HG03064 (cell line): ENCODE results near the gene ARAP2.

Experiments used
- ATAC-seq: cut with Tn5 transposase; IDR thresholded peaks from one replicate; pipeline ENCODE4 v1.9.1; 2021; ENCODE audit warnings: low read depth; ENCODE audit not compliant: unreplicated experiment

The ARAP2 gene

DNA sequence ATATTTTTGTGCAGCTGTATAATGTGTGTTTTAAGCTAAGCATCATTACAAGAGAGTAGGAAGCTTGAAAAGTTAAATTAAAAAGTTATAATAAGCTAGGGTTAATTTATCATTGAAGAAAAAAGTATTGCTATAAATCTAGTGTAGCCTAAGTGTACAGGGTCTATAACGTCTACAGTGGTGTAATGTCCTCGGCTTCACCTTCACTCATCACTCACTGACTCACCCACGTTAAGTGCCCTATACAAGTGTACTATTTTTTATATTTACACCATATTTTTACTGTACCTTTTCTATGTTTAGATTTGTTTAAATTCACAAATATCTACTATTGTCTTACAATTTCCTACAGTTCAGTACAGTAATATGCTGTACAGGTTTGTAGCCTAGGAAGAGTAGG lies 23.5 kb downstream of the ARAP2 start:
- no peak for ATAC-seq

DNA sequence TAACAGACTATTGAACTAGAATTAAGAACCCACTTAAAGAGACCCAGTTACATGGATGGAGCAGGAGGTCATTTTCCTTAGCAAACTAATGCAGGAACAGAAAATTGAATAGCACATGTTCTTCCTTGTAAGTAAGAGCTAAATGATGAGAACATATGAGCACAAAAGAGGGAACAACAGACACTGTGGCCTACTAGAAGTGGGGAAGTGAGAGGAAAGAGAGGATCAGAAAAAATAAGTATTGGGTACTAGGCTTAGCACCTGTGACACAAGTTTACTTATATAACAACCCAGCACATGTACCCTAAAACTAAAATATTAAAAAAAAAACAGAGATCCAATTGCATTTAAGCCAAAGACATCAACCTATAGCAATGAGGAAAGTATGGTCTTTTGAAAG lies 26.2 kb downstream of the ARAP2 start:
- ATAC-seq = peak; percentile 51

DNA sequence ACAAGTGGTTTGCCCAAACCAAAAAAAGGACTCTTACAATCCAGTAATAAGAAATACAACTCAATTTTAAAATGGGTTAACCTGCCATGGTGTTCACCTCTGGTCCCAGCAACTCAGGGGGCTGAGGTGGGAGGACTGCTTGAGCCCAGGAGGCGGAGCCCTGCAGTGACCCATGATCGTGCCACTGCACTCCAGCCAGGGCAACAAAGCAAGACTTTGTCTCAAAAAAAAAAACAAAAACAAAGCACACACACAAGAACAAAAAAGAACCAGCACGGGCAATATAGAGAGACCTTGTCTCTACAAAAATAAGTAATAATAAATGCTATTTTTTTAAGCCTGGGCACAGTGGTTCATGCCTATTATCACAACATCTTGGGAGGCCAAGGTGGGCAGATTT lies 28.7 kb downstream of the ARAP2 start:
- ATAC-seq = no peak

DNA sequence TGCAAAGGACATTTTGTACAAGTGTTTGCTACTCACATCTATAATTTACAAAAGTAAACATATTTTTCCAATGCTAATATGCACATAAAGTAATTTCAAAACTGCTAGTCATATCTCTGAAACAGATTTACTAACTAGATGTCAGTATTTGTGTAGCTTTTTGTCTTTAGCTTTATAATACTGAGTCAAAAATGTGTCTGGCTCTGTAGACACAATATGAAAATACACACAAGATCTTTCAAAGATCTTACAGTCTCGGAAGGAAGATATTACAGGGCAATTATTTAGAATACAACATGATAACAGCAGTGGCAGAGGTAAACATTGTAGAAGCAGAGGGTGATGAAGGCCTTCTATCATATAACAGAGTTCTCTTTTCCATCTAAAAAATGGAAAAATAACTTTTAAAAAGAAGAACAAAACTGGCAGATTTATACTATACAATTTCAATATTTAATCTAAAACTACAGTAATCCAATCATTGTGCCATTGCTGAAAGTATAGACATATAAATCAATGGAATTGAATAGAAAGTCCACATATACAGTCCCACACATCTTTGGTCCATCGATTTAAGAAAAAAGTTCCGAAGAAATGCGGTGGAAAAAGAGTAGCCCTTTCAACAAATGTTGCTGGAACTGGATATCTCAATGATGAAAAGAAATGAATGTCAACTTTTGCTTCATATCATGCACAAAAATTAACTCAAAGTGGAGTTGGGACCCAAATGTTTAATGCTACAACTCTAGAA lies 29.4 kb downstream of the ARAP2 start:
- no peak for ATAC-seq

DNA sequence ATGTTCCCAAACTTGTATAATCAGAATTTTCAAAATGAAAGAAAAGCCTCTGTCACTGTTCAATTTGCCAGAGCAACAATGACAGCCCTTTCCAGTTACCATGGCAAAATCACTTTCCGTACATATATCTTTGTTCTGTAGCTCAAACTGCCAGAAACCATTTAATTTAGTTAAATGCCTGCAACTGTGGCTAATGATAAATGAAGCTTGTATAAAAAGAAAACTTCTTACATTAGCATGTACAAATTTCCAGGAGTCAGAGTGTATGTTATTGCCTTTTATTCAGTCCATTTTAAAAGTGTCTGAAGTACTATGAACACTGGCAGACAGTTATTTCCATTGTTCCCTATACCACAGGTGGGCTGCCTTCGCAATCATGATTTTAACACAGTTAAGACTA lies 30.3 kb downstream of the ARAP2 start:
- no peak for ATAC-seq

DNA sequence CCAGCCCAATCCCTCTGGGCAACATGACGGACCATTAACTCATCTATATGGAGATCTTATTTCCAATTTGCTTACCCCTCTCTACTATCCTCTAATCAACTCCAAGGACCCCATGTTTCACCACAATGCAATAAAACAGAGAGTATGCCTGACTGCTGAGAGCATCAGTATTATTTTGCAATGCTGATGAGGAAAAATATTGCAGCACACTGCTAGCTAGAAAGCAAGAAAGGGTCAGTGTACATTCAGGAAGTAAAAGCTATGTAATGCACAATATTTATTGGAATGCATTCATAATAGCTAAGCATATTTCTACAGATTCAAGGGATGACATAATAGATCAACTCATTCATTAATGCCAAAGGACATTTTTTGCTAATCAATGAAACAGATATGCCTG lies 33.2 kb downstream of the ARAP2 start:
- no peak for ATAC-seq

DNA sequence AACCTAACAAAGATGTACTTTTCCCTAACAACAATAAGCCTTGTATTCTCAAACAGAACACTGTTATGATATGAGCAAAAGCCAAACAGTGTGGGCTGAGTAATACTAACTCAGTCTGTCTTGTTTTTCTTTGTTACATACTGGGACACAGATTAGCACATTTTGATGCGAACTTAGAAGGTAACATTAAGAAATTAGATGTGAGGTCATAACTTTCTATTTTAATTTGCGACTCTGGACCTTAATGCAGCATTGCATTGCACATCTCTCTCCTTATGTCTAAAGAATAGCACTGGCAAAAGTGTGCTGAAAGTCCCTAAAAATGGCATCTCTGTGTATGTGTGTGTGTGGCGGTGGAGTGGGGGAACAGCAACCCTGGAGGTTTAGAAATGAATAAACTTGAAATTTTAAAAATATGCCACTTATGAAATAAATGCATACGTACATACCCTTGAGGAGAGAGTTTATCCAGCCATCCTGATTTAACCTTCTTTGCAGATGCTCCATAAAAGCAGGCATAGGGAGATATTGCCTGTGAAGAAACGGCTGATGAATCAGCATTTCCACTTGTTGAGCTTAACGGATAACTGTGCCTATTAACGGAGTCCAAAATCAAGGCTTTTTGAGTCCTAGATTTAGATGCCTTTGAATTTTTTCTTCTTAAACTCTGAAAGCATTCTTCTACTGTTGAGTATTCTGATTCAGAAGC lies 34.2 kb downstream of the ARAP2 start:
- ATAC-seq = no peak

DNA sequence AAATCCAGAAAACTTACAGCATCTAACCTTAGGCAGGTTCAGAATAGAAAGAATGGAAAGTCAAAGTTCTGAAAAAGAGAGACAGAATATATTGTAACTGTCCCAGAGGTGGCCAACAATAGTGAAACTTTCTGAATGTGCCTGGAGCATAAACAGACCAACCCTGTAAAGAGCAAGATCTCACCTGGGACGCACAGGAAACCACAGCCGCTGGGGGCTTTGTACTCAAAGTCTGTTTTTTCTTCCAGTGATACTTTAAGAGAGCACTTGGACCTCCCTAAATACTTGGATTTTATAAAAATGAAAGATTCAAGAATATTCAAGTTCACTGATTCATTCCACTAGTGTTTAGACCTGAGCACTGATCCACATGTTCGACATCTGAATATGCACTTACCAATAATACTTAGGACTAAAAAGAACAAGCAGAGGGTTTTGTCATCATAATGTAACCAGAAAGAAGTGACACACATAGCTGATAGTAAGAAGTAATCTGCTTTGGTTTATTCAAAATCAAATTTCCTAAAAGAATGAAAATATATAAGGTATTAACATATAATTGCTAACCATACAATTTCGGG lies 35.3 kb downstream of the ARAP2 start:
- ATAC-seq = peak; percentile 90

DNA sequence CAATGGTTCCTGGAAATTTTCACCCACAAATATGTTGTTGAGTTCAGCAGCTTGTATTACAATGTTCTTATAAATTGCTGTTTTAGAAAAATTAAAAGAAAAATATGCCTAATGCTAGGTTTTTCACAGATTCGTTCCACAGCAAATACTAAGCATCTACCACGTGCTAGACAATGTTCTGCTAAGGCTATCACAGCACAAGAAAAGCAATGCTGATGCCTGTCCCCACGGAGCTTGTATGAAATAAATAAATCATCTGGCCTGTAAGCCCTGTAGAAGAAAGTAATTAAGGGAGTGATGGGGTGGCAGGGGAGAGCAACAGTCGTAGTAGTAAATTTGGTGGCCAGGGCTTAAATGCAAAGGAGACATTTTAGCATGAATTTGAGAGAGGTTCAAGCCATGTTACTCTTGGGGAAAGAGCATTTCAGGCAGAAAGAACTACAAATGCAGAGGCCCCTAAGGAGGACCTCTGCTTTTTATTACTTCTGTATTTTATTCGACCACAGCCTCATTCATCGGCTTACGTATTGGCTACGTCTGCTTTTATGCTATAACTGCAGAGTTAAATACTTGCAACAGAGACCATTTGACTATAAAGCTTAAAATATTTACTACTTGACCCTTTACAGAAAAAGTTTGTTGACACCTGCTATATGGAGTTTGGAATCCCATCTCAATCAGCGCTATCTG lies 36.3 kb downstream of the ARAP2 start:
- ATAC-seq = no peak

DNA sequence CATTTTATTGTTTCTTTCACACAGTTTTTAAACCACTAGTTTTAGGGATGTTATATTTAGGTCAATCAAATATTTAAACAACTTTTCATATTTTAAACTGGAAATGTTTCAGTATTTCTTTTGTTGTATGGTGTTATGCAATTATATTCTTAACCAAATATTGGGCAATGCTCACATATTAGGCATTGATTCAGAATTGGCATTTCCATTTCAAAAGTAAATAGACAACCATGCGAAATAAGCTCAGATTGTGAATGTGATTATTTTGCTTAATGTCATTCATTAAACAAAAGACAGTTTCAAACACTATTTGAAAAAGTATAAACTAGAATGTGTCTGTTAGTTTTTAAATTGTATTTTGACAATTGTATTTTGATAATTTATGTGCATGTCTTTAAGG lies 36.9 kb downstream of the ARAP2 start:
- no peak for ATAC-seq

DNA sequence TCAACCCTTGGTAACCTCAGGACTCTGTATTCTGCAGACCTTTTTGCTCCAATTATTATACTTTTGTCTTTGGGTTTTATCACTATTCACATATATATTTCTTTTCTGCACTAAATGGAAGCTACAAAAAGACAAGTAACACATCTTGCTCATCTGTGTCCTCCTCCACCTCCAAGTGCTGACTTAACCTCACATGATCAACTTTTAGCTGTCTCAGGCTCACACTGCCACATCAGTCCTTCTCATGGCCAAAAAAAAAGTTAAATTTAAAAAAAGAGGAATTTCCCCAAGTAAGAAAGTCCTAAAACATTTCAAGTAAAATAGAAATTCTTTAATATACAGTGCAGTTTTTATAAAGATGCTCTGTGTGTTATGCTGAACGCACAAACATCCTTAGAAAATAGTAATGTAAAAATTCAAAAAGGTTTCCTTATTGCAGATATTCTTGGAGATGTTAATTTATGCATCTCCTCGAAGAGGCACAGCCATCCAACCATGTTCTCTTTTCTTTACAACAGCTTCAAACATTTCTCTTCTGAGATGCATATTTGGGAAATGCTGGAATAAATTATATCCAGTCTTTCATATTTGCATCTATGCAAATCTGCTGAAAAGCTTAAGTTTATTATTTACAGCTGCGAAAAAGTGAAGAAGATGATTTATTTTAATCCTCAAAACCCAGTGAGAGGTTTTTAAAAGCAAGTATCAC lies 37.6 kb downstream of the ARAP2 start:
- no peak for ATAC-seq

DNA sequence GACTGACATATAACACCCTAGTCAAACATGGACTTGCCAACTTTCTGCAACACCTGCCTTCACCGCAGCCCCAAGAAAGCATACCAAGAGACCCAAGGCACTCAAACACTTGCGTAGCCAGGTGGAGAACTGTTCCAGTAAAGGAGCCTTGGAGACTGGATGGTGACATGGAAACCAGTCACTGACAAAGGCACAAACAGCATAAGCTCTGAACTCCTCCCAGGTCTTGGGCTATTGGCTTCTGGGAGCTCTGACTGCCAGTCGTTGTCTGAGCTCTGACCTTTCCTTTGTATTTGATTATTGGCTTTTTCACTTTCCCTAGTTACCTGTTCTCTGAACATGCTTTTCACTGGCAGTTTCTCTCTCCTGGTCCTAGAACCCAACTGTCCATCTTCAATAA lies 38.3 kb downstream of the ARAP2 start:
- no peak for ATAC-seq

DNA sequence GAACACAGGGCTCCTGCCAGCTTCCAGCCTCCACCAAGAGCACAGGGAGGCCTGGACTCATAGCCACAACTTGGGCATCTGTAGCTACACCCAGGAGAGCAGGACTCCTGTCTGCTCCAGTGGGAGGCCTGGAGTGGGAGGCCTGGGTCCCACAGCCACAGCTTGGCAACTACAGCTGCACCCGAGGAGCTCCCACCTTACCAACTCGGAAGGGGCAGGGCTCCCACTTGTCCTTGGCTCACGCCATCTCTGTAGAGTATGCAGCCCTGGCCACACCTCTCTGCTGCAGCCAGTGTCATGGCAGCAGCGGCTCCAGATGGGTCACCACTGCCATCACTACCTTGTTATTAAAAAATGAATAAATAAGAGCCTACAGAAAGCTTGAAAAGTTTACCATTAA lies 45.5 kb downstream of the ARAP2 start:
- no peak for ATAC-seq

DNA sequence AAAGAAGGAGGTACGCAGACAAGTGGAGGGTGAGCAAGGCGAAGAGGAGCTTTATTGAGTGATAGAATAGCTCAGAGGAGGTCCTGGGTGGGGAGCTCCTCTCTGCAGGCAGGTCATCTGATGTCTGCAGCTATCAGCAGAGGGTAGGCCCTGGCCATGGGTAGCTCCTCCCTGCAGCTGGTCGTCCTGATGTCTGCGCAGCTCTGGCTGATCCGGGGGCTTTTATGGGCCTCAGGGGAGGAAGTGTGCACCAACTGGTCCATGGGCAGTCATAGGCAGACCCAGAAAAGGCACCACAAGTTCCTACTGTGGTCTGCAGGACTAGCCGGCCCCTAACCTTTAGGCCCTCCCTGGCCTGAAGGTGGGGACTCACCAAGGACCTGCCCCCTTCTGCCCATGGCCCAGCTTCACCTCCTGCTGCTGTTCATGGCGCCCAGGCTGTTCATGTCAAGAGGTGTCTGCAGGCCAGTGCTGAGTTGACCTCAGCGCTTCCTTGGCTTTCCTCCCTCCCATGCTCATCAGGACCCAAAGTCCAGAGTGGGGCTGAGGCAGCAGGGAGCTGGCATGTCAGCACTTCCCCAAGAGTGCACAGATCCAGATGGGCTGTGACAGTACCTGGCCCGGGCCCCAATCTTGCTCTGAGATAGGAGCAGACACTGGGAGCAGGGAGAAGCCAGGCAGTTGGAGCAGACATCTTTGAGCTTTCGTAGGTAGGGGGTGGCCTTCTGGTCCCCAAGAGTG lies 46.1 kb downstream of the ARAP2 start:
- no peak for ATAC-seq

DNA sequence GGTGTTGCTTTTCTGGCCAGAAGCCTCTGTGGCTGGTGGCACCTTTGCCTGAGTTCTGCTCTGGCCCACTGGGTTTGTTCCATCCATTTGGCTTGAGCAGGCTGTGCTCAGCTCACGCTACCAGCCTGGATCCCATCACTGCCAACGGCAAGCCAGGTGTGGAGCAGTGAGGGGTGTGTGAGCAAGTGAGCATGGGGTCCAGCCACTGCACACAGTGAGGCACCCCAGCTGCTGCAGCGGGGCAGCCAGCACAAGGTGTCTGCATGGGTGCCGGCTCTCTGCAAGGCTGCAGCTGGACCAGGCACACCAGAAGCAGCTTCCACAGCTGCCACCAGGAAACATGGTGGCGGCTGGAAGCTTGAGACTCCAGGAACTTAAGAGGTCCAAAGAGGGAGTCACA lies 46.8 kb downstream of the ARAP2 start:
- no peak for ATAC-seq

DNA sequence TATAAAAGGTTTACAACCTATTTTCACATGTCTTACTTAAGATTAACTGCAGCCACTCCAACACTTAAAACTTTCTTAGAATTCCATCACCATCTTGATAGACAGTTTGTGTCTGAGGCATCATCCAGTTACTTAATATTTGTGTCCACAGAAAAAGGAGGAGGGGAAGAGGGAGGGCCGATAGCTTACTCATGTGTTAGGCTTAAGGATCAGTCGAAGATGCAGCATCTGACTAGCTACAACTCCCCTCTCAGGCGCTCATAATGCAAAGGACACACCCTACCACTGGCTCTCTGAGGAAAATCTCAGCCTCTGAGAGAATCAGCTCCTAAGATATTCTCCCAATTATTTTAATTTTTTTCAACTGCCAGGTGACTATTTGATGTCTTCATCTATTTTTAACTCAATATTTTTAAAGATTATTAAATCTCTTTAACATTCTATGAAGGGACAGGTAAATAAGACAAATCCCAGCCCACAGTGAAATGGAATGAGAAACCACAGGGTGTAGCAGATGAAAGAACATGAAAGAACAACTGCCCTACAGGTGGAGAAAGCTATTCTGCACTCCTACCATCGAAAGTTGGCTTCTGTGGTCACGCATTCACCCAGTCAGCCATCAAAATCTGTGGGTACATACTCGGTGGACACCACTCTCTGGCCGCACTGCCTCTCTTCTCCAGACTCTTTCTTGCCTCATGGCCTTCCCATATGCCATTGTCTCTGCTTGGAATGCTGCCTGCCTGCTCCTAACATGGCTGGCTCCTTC lies 48.0 kb downstream of the ARAP2 start:
- ATAC-seq = no peak

DNA sequence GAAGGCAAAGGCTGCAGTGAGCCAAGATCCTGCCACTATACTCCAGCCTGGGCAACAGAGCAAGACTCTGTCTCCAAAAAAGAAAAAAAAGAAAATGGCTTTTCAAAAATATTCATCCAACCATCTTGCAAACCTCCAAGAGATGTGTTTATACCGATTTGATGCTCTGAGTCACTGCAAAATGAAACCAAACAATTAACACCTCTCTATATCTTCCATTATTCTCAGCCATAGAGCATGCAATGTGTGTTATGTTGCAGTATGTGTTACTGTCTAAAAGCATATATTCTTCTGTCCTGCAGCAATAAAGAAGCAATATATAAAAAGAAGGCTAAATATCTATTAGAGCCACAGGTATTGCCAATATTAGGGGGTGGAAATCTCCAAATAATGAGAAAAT lies 51.4 kb downstream of the ARAP2 start:
- no peak for ATAC-seq

DNA sequence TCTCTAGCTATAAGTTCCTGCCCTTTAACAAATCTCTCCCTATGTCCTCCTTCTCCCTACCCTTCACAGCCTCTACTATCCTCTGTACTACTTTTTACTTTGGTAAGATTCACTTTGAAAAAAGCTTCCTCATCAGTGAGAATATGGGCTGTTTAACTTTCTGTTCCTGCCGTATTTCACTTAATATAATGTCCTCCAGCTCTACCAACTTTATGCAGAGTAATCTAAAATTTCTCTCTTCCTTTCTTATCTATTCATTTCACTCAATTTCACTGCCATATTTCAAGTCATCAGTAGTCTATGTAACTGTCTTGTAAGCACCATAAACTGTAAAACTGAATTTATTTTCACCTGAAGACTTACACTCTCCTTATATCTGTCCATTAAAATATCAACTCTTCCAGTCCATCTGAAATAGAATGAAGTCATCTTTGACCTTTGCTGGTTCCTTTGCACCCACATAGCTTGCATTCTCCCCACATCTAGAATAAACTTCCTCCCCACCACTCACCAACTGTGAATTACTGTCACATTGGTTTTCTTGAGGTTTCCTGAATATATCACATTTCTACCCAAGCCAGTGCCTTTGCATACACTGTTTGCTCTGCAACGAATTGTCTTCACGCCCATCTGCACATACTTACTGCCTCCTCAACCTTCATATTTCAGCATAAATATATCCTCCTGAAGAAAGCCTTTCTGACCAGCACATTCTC lies 54.6 kb downstream of the ARAP2 start:
- peak; percentile 92 for ATAC-seq
